CD4-positive, alpha-beta T cell treated with Interleukin-17A for 4 hours (primary cell): ENCODE measurements around the gene TLK2.
A peak's percentile ranks its signal among the peaks of the same experiment; 100 is the strongest.

Experiments
- DNase-seq: peaks from one replicate; pipeline ENCODE4 v3.0.0-alpha.2; 2020; ENCODE audit warnings: mixed read lengths

The TLK2 gene

GRCh38 chr17:62631086-62631935, 152.7 kb downstream of the TLK2 start:
- no peak for DNase-seq

DNA sequence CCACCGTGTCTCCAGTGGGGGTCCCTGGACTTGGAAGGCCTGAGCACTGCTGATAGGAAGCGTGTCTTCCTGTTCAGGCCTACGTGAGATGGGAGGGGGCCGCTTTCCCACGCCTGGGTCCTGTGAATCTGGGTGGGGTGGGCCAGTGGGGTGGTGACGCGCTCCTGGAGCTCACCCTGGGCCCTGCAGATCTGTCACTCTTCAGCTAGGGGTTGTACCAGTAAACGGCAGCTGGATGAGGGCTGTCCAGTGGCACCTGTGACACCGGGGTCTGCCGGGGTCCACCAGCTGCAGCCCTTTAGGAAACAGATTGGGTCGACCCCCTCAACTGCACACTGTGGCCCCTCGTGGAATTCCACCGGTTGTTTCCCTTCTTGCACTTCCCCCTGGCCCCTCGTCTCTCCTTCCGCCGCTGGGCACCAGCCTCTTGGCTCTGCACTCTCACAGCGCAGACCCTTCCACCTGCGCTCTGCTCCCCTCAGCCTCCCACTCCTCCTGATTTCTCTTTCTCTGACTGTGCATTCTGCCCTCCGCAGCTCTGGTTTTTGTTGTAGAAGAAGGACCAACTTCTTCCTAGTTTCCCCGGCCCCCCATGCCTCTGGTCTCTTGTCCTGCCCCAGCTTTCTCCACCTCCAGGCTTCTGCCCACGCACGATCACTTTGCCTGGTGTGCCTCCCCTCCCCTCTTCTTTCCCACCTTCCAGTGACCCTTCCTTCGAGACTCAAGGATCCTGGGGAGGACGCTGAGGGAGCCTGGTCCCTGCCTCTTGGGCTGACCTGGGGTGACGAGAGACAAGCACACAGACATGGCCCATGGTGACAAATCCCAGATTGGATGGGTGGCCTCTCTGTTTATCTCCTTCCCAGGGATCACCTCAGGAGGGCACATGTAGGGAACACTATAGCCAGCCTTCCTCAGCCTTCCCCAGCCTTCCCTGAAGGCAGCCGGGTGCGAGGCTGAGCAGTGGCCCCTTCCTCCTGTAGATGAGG, 153.6 kb downstream of the TLK2 start:
- DNase-seq: no peak

GRCh38 chr17:62637809-62638208, 159.2 kb downstream of the TLK2 start:
- DNase-seq: no peak

DNA sequence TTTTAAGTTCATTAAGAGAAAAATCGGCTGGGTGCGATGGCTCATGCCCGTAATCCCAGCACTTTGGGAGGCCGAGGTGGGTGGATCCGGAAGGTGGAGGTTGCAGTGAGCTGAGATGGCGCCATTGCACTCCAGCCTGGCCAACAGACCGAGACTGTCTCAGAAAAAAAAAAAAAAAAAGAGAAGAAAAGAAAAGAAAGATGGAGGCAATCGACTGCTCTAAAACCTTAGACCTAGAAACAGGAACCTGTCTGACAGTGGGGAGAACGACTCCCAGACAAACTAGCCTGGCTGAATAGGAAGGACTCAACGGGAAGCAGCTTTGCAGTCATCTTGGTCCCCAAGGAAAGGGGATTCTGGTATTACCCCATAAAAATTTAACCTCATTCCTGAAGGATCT, 162.5 kb downstream of the TLK2 start:
- DNase-seq: no peak

- DNase-seq: no peak
Measured at GRCh38 chr17:62641951-62642350, 163.3 kb downstream of the TLK2 start.

- DNase-seq: no peak
Measured at GRCh38 chr17:62643496-62643895, 164.9 kb downstream of the TLK2 start.

DNA sequence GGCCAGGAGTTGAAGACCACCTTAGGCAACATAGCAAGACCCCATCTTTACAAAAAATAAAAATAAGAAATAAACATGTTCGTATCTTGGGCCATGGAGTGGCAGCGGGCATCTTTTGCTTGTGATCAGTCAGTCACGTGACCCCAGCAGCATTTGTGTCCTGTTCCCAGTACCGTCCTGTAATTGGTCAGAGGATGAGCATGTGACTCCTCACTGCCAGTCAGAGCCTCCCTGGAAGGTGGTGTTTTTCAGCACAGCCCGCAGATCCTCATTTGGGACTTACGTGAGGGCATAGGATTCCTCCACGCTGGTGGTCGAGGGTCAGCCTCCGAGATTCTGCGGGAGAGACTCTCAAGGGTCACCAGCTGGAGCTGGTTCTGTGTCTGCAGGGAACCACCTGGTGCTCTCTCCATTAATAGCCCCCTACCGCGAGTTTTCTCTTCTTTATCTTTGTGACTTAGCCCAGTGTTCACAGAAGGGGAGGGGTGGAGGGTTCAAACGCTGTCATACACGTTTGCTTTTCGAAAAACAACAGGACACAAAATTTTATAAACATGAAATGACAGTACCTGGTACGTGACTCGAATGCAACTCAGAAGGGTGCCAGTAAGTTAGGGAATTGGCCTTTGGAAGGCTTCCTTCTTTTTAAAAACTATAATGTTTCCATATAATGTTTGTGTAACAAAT, 166.0 kb downstream of the TLK2 start:
- DNase-seq: no peak

- DNase-seq: no peak
Measured at GRCh38 chr17:62648251-62648955, 169.8 kb downstream of the TLK2 start.

DNA sequence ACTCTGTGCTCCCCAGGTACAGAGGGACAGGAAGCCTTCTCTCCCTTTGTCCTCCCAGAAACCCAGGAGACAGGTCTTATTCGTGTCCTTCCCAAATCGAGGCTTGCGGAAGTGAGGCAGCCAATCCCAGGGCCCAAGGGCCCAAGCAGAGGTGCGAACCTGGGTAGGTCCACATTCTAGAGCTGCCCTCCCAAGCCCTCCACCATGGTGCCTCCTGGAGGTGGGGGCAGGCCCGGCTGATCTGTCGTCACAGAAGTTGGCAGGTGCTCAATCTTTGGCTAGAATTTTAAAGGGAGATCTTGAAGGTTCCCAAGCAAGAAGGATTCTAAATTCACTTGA, 170.3 kb downstream of the TLK2 start:
- no peak for DNase-seq

DNA sequence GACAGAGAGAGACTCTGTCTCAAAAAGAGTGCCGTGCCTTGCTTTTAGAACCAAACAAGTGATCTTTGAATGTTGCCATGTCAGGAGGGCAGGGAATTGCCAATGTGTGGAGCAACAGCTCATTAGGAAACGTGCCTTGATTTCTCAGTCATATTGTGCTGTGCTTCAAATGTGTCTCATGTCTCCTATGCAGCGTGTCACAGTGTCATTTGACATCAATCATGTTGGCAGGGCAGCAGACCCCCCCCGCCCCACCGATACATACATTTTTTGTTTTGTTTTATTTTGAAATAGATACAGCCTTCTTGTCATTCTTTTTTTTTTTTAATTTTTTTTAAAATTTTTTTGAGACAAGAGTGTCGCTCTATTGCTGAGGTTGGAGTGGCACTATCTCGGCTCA, 170.9 kb downstream of the TLK2 start:
- DNase-seq: no peak

GRCh38 chr17:62650587-62650986, 172.0 kb downstream of the TLK2 start:
- DNase-seq: no peak

DNA sequence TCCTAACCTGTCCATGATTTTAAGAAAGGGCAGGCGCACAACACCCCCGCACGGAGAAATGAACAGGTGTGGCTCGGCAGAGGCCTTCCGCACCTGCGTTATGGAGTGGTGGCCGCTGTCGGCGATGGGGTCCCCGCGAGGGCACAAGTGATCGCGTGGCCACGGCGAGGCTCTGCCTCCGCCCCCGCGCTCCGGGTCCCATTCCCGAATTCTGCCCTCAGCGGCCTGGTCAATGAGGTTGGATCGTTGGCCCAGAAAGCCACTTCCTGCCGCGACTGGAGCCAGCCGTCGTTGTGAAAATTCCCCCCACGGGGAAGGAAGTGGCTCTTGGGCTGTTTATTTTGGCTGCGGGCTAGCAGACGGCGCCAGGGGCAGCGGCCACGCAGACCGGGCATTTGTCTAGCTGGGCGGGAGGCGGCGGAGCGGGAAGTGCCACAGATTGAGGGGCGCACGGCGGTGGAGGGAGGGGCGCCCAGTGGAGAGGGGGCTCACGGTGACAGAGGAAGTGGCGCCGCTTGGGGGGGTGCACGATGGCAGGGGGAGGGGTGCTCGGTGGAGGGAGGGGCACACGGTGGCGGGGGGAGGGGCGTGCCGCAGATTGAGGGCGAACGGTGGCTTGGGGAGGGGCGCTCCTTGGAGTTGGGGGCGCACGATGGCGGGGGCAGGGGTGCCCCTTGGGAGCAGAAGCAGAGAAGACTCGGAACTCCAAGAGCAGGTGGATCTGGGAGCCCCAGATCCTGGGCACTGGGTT, 173.8 kb downstream of the TLK2 start:
- peak; percentile 48 for DNase-seq

- peak; percentile 79 for DNase-seq
Measured at GRCh38 chr17:62653002-62653825, 174.6 kb downstream of the TLK2 start.

GRCh38 chr17:62653826-62654761, 175.5 kb downstream of the TLK2 start:
- no peak for DNase-seq

DNA sequence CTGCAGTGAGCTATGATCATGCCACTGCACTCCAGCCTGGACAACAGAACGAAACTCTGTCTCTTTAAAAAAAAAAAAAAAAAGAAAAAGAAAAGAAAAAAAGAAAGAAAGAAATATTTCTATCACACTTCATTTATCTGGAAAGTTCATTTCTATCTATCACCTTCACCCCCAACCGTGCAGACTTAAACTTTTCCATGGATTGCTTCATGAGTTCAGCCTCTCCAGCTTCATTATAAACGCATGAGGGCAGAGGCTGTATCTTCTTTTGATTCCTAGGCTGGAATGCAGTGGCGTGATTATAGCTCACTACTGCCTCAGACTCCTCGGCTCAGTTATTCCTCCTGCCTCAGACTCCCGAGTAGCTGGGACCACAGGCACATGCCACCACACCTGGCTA, 177.0 kb downstream of the TLK2 start:
- DNase-seq: no peak

GRCh38 chr17:62656446-62656845, 177.8 kb downstream of the TLK2 start:
- DNase-seq: no peak

DNA sequence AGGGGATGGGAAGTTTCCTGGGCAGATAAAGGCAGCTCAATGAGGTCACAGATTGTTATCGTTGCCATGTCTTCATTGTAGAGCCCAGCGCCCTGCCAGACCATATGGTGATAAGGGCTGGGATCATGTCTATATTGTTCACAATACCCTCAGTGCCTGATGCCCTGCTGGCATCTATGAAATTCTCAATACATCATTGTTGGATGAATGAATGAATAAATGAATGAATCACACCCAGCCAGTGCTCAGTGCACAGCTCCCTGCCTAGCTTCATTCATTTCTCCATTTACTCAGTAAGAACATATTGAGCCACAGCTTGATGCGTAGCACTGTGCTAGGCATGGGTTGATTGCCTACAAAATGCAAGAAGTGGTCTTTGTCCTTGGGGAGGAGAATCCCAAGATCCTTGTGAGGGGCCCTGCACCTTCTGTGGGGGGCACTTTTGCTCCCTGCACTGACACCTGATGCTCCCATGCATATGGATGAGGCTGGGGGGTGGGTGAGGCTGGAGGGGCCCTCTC, 178.6 kb downstream of the TLK2 start:
- DNase-seq: no peak

DNA sequence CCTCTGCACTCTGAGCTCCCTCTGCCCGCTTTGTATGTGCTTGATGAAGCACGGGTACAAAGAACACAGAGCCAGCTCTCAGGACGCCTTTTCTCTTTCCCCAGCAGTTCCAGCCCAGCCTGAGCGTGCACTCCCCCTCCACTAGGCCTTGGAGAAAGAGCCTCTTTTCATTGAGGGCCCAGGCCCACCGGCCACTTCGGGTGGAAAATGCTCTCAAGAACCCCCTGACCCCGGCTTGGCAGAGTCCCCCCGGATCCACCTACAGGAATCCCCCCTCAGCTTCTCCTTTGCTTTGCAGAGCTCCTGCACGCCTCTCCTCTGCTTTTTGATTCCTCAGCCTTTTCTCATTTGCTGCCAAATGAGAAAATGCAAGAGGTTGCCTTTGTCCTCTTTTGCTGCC, 179.1 kb downstream of the TLK2 start:
- no peak for DNase-seq

GRCh38 chr17:62658136-62658920, 179.7 kb downstream of the TLK2 start:
- DNase-seq: no peak
